GM06990 (cell line): ENCODE results near the gene NPAS3.

Source experiments
- DNase-seq: peaks from one replicate; pipeline ENCODE4 v3.0.0-alpha.2; 2011; ENCODE audit not compliant: insufficient read length; ENCODE audit errors: extremely low read depth
- H3K27me3 ChIP-seq: replicated peaks from 2 replicates; pipeline ENCODE4 v1.6.0; 2011; ENCODE audit warnings: low read length; ENCODE audit not compliant: control insufficient read depth, insufficient read depth
- H3K36me3 ChIP-seq: 2 replicates; pipeline ENCODE4 v1.5.1; 2011; ENCODE audit warnings: low read length; ENCODE audit not compliant: control insufficient read depth, insufficient read depth
- H3K4me3 ChIP-seq: replicated peaks from 2 replicates; pipeline ENCODE4 v1.5.1; 2011; ENCODE audit warnings: low read depth, mild to moderate bottlenecking, control low read depth, low read length
- TF ChIP-seq, protein P1 (sequence below): IDR thresholded peaks from 2 replicates; pipeline ENCODE4 v1.5.1; 2011; ENCODE audit warnings: low read length, control low read depth, mild to moderate bottlenecking, inconsistent platforms; ENCODE audit not compliant: insufficient read depth, poor library complexity, severe bottlenecking

NPAS3 gene

DNA sequence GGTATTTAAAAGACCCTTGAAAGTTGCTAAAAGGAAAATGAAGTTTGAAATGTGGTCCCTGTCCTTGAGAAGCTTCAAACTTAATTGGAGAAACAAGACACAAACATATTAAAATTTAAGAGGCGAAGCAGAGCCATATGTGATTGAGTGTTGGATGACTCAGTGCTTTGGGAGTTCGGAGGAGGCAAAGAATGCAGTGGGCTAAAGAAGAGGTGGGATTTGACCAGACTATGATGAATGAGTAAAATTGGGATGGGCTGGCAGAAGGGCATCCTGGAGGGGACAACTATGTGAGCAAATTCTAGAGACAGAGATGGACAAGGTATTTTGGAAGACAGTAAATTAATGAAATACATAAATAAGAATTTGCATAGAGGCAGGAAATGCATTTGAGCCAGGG is 653.6 kb downstream of the NPAS3 start:
- TF ChIP-seq, protein P1, sequence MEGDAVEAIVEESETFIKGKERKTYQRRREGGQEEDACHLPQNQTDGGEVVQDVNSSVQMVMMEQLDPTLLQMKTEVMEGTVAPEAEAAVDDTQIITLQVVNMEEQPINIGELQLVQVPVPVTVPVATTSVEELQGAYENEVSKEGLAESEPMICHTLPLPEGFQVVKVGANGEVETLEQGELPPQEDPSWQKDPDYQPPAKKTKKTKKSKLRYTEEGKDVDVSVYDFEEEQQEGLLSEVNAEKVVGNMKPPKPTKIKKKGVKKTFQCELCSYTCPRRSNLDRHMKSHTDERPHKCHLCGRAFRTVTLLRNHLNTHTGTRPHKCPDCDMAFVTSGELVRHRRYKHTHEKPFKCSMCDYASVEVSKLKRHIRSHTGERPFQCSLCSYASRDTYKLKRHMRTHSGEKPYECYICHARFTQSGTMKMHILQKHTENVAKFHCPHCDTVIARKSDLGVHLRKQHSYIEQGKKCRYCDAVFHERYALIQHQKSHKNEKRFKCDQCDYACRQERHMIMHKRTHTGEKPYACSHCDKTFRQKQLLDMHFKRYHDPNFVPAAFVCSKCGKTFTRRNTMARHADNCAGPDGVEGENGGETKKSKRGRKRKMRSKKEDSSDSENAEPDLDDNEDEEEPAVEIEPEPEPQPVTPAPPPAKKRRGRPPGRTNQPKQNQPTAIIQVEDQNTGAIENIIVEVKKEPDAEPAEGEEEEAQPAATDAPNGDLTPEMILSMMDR, result no peak
- DNase-seq, result no peak
- Histone ChIP-seq H3K4me3 (no peak overlapping the region), H3K36me3 (no peaks in the 10 kb centered on the region), H3K27me3 (no peaks in the 10 kb centered on the region)

DNA sequence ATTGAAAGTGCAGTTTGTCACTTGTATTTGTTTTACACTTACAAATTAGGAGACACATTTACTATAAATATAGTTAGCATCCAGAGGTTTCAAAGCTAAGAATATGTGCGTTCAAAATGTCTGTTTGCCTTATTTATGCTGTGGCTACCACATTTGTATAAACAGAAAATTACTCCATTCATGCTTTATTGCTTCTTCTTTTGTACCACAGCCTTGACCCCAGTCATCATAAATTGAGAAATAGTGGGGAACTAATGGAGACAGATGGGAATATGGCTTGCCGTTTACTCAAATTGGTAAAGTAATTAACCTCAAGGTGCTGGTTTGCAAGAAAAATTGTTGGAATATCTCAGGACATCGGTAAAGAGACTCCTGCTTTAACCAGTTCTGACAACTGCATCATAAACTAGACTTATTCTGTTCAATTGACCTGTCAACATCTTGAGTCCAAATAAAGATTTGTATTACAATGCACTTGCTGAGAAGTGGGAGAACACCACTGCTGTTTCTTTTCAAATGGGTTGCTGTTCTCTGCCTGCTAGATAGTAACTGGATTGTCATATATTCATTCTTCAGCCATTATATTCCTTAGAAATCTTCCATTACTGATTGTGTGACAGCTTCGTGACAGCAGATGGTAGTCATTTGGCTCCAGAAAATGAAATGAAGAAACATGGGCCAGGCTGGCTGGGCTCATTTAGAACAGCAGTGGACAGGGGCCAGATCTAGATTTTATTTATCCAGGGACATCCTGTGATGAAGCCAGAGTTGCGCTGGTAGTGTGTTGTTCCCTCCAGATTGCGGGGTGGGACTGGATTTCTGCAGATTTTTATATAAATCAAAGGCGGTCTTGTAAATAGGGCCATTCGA is 657.8 kb downstream of the NPAS3 start:
- H3K36me3 ChIP-seq, result no peaks in the 10 kb centered on the region
- no peak overlapping the region for H3K4me3 ChIP-seq
- TF ChIP-seq, protein P1, result no peak
- no peak for DNase-seq
- H3K27me3 ChIP-seq, result no peaks in the 10 kb centered on the region

DNA sequence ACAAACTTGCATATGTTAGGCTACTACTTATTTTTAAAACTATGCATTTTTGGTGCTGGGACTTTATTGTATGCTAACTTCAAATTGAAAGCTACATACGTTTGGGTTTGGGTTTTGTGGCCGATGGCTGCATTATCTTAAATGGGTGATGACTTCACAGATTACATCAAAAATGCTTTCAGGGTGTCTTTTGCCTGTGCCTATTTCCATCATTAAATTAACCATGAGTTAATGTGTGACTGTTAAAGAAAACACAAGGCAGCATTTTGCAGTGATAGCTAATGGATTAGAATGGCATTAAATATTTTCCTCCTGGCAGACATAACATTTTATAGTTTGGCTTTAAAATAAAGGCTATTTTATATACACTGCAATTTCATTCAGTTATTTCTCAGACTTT is 659.9 kb downstream of the NPAS3 start:
- Histone ChIP-seq H3K4me3 (no peak overlapping the region), H3K36me3 (no peaks in the 10 kb centered on the region), H3K27me3 (no peaks in the 10 kb centered on the region)
- no peak for DNase-seq
- TF ChIP-seq, protein P1, result no peak

DNA sequence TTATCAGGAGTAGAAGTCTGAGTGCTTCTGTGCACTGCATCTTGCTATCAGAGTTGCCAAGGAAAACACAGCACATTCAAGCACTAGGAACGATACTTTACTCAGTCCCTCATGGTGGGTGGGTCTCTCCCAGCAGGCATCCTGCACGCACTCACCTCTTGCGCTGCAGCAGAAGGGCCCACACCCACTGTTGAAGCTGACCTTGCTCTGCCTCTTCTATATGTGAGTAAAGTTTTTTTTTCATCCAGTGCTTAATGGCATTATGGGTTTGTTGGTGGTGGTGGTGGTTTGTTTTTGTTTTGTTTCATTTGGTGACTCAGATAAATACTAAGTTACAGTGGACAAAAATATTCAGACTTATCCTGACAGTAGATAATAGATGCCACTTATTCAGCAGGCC is 663.7 kb downstream of the NPAS3 start:
- Histone ChIP-seq H3K27me3 (no peaks in the 10 kb centered on the region), H3K4me3 (no peak overlapping the region), H3K36me3 (no peaks in the 10 kb centered on the region)
- TF ChIP-seq, protein P1, result no peak
- DNase-seq, result no peak

DNA sequence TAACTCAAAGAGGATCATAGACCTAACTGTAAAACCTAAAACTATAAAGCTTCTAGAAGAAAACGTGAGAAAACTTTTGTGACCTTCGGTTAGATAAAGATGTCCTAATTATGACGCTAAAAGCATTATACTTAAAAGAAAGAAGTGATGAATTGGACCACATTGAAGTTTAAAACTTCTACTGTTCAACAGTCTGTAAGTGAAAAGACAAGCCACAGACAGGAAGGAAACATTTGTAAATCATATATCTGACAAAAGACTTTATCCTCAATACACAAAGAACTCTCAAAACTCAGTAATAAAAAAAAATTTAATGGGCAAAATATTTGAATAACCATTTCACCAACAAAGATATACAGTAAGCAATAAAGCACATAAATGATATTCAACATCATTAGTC is 667.9 kb downstream of the NPAS3 start:
- DNase-seq, result no peak
- Histone ChIP-seq H3K4me3 (no peak overlapping the region), H3K27me3 (no peaks in the 10 kb centered on the region), H3K36me3 (no peaks in the 10 kb centered on the region)
- TF ChIP-seq, protein P1, result no peak

DNA sequence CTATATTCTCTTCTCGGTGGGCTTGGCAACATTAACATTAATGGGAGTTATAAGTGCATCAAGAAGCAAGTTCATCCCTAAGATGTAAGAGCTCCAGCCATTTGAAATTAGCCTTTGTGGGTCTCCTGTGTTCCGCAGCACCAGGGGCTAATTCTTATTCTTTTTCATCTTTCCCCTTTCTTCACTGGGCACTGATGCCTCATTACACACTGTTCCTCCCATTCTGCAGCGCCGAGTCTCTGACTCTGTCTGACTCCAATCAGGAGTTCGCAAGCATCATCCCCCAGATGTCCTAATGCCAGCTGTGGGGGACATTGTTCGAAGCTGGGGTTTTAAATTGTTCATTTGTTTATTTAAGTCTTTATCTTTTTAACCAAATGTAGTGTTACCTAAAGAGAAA is 670.9 kb downstream of the NPAS3 start:
- H3K36me3 ChIP-seq, result no peaks in the 10 kb centered on the region
- TF ChIP-seq, protein P1, result no peak
- no peak for DNase-seq
- no peak overlapping the region for H3K4me3 ChIP-seq
- no peaks in the 10 kb centered on the region for H3K27me3 ChIP-seq
